Activated CD8-positive, alpha-beta memory T cell treated with anti-CD3 and anti-CD28 coated beads for 4 hours (primary cell): Measurements from ENCODE around the gene CEACAM19.
"Not testable (repeated sequence)": the region's sequence is repeated elsewhere in the genome, so short reads cannot be mapped to it uniquely, and the experiment has no call there.

ENCODE experiments used
- DNase-seq, 2 donors: peaks; one replicate each; pipeline ENCODE4 v3.0.0-alpha.2; 2020; ENCODE audit warnings: low read depth in 2 of 2

The CEACAM19 gene

DNA sequence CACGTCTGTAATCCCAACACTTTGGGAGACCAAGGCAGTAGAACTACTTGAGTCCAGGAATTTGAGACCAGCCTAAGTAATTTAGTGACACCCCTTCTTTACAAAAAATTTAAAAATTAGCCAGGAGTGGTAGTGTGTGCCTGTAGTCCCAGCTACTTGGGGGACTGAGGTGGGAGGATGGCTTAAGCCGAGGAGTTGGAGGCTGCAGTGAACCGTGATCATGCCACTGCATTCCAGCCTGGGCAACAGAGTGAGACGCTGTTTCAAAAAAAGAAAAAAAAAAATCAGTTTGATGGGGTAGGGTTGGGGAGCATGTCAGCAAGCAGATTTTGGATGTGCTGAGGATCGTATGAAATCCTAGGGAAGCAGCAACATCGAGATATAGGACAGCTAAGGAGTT lies 4.2 kb downstream of the CEACAM19 start:
- no peak for DNase-seq

DNA sequence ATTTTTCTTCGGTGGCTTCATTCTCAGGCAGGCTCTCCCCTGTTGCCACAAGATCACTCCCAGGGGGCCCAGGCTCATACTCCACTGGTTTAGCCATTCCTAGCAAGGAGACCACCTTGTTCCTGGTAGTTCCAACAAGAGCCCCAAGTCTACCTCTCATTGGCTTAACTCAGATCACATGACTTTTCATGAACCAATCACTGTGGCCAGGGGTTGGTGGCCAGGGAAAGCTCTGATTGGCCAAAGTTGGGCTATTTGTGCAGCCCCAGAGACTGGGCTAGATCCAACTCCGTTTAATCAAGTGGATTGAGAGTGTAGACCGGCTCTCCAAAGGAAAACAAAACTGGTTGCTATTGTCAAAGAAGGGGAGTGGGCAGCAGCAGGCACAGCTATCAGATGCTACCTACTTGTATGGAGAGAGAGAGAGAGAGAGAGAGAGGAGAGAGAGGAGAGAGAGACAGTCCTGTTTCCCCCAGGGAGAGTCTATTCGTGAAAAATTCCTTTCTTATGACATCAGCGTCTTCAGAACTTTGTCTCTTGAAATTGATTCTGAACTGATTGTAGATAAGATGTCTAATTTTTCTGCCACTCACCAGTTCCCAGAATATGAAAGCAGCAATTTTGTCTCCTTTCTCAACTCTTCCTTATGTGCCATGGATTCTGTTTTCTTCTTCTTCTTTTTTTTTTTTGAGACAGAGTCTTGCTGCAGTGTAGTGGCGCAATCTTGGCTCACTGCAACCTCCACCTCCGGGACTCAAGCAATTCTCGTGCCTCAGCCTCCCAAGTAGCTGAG lies 5.9 kb downstream of the CEACAM19 start:
- no peak for DNase-seq

DNA sequence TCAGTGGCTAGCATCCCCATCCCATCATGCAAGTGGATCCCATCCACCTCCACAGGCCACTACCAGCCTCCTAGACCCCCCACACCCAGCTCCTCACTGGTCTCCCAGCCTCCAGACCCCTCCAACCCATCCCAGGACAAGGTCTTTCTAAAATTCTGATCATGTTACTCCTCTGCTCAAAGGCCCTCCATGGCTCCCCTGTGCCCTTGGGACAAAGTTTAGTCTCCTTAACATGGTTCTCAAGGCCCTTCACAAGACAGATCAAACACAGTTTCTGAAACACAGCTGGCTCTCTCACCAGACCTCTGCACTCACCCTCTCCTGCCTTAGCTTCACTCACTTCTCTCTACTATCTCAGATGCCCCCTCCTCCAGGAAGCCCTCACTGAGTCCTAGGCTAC lies 9.3 kb downstream of the CEACAM19 start:
- no peak for DNase-seq

DNA sequence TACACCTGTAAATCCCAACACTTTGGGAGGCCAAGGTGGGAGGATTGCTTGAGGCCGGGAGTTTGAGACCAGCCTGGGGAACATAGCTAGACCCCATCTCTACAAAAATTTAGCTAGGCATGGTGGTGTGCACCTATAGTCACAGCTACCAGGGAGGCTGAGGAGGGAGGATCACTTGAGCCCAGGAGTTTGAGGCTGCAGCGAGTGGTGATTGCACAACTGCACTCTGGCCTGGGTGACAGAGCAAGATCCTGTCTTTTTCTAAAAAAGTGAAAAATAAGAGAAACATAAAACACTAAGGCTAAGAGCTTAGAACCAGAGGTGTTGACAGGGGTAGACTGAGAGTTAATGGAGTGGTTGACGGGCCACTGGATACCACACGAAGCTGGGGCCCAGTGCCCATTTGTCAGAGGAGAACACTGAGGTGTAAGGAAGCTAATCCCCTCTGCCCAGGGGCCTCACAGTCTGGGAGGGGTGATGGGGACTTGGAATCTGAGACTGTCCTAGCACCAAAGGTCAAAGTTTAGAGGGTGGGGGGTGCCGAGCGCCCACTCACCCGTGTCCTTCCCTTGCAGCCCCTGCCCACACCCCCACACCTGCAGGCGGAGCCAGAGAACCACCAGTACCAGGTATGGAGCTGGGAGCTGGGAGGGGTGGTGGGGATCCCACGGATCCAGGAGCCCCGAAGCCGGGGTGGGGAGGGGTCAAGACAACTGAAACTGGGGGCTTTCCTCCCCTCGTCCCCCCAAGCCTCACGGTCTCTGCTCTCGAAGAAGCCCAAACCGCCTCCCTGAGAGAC lies 10.9 kb downstream of the CEACAM19 start:
- no peak for DNase-seq

DNA sequence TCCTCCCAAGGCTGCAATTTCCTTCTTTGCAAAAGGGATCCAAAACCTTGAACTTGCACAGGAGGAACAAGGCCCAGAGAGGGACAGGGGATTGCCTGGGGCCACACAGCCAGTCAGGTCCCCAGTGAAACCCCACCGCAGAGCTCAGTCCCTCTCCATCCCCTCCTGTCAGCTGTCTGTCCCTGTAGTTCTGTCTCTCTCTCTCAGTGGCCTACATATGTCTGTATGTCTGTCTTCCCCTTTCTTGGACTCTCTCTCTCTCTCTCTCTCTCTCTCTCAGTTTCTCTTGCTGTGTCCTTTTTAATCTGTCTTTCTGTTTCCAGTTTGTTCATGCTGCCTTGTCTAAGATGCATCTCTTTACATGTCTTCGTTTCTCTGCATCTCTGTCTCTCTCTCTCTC lies 11.5 kb downstream of the CEACAM19 start:
- no peak for DNase-seq

DNA sequence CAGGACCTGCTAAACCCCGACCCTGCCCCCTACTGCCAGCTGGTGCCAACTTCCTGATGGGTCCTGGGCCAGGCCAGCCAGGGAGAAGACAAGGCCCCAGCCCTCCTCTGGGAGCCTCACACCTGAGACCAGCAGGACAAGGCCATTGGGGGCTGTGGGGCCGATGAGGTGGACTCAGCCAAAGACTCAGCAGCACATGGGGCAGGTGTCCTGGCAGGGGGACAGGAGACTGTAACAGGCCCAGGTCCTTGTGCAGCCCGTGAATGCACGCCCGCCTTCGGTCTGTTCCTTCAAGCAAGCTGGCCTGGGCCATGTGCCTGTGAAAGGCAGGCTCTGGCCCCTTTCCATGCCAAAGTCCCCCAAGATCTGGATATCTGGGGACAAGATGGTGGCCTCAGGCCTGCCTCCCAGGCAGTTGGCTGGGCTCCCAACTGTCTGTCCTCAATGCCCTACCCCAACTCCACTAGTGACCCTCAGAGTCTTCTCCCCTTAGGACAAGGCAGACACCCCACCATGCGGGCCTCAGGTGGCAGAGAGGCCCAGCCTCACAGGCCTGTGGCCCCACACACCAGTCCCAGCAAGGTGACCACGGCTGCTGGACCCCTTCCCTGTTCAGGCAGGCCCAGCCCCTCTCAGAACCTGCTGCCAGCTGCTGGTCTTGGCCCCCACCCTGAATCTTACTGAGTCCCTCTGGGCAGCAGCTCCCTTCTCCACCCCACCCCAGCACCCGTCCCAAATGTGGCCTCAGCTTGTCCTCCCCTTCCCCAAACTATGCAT lies 12.3 kb downstream of the CEACAM19 start:
- DNase-seq: no peak

DNA sequence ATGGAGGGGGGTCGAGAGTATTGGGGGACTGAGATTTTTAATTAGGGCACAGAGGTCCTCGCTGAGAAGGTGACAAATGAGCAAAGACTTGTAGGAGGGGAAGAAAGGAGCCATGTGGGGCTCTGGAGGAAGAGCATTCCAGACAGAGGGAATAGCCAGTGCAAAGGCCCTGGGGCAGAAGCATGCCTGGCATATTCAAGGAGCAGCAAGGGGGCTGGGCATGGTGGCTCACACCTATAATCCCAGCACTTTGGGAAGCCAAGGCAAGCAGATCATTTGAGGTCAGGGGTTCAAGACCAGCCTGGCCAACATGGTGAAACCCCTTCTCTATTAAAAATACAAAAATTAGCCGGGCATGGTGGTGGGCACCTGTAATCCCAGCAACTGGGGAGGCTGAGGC lies 13.1 kb downstream of the CEACAM19 start:
- DNase-seq: not testable (repeated sequence)

DNA sequence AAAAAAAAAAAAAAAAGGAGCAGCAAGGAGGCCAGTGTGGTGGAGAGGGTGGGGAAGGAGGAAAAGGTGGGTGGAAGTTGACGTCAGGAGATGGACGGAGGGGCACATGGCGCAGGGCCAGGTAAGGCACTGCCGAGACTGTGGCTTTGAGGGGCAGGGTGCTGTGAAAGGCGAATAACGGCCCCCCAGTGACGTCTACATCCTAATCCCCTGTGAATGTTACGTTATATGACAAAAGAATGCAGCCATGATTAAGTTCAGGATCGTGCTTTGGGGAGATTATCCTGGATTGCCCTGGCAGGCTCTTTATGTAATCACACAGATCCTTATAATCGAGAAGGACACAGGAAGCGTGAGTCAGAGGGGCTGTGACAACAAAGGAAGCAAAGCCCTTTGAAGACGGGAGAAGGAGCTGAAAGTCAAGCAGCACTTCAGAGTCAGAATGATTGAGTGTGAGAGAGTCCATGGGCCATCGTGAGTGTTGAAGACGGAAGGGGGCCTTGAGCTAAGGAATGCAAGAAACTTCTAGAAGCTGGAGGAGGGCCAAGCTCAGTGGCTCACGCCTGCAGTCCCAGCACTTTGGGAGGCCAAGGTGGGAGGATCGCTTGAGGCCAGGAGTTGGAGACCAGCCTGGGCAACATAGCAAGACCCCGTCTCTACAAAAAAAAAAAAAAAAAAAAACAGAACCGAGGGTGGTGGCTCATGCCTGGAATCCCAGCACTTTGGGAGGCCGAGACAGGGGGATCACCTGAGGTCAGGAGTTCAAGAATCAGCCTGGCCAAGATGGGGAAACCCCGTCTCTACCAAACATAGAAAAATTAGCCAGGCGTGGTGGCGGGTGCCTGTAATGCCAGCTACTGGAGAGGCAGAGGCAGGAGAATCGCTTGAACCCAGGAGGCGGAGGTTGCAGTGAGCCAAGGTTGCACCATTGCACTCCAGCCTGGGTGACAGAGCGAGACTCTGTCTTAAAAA lies 13.9 kb downstream of the CEACAM19 start:
- no peak for DNase-seq

DNA sequence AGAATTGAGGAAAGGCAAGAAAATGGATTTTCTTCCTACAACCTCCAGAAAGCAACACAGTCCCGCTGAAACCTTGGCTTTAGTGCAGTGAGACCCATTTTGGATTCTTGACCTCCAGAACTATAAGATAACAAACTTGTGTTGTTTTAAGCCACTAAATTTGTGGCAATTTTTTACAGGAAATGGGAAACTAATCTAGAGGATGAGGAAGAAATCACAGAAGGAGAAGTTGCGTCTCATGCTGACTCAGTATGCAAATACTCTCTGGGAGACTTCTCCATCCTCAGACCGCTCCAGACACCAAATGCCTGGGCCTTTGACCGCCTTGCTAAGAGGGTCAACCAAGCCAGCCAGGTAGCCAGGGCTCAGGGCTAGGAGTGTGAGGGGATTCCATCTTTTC lies 14.6 kb downstream of the CEACAM19 start:
- no peak for DNase-seq

DNA sequence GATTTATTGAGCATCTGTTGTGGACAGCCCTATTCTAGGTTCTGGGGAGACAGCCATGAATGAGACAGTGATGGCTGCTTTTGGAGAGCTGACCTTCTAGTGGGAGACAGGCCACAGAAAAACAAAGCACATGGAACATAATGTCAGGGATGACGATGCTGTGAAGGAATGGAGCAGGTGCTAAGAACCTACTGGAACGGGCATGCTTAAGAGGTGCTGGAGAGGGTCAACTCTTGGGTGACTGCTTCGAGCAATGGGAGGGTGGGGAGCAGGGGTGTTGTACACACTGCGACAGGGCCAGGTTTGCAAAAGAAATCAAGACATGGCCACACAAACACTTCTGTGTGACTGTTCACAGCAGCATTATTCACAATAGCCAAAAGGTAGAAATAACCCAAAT lies 15.6 kb downstream of the CEACAM19 start:
- DNase-seq: no peak

DNA sequence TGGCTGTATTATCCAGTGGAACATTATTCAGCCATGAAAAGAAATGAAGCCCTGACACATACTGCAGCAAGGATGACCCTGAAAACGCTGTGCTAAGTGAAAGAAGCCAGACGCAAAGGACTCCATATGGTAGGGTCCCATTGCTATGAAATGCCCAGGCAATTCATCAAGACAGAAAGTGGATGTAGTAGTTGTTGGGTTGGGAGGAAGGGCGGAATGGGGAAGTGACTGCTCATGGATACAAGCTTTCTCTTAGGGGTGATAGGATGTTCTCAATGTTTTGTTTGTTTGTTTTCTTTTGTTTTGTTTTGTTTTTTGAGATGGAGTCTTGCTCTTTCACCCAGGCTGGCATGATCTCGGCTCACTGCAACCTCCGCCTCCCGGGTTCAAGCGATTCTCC lies 16.6 kb downstream of the CEACAM19 start:
- DNase-seq: no peak

DNA sequence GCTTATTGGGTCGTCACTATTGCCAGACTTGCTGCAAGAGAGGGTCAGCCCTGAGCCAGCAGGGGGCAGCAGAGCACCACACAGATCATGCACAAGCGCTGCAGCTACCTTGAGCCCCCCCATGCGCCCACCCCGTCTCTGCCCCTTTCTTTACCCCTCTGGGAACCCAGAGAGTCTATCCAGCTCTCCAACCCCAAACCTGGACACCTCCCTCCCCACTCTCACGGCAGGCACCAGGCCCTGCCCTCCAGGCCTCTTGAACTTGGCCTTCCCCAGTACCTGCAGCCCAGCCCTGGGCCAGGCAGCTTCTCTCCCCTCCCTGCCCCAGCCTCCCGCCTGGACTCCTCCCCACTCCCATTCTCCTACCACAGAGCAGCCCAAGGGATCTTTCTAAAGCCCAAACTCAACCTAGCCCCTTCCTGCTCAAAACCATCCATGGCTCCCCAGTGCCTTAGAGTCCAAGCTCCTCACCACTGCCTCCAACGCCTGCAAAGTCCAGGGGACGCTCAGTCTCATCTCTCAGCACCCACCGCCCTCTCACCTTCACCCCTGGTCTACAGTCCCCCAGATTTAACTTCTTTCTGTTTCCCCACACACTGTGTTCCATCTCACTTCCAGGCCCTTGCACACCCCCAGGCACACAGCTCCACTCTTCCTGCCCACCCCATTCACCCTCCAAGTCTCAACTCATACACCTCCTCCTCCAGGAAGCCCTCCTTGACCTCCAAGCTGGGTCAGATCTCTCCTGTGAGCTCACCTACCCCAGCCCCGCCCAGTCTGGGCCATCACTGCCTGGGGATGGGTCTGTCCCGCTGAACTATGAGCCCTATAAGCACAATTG lies 18.2 kb downstream of the CEACAM19 start:
- DNase-seq: peak; percentile 56 to 62

DNA sequence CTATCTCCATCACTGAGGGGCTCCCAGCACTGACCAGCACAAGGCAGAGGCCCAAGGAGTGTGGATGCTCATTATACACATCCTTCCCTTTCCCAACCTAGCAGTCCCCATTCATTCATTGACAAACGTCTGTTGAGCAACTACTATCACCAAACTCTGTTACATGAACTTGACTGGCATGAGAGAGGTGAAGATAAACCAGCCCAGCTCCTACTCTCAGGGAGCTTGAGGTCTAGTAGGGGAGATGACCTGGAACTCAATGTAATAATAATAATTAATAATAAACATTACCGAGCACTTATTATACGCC lies 18.8 kb downstream of the CEACAM19 start:
- DNase-seq: no peak

DNA sequence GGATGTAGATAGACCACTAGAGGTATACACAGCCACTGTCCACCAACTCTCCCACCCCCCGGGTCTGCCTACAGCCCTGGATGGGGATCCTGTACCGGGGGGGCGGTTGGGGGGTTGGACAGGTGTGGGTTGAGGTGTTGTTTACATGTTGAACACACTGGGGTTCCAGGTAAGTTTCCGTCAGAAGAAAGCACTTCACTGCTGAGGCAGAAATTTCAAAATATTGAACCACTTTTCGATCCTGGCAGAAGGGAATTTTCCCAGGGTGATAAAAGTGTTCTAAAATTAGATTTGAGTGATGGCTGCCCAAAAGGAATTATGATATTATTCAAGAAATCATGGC lies 21.1 kb downstream of the CEACAM19 start:
- DNase-seq: no peak

DNA sequence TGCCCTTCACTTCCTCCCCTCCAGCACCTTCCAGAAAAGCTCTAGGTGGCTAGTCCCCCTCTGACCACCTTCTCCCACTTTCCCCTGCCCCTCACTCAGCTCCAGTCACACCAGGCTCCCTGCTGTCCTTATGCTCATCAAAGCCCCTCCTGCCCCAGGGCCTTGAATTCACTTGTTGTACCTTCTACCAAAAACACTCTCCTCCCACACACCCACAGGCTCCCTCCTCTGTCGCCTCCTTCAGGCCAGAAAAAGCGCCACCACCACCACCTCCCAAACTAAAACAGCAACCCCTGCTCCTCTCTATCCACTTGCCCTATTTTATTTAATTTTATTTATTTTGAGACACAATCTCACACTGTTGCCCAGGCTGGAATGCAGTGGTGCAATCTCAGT lies 22.9 kb downstream of the CEACAM19 start:
- no peak for DNase-seq

DNA sequence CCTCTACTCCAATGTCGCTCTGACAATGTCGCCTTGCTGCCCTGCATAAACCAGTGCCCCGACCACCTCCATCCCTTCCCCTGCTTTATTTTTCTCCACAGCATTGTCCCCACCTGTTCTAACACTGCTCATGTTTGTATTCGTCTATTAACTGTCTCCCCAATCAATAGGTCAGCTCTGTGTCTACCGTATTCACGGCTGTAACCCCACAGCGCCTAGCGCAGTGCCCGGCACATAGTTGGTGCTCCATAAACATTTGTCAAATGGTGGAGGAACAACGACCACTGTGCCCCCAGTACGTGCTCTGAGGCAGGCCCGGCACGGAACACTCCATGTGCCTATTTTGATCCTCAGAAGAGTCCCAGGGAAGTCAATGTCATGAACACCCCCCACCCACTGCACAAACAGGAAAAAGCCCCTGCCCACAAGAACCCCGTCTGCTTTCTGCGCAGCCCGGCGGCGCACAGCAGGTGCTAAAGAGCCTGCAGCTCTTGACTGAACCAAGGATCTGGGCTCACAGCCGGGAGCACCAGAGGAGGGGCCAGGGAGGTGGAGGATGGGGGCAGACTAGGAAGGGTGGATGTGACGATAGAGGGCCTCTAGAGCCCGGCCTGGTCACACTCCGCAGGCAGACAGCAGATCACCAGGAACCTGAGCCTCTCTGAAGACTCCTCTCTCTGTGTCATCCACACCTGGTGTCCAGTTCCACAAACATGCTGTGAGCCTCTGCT lies 25.8 kb downstream of the CEACAM19 start:
- DNase-seq: no peak

DNA sequence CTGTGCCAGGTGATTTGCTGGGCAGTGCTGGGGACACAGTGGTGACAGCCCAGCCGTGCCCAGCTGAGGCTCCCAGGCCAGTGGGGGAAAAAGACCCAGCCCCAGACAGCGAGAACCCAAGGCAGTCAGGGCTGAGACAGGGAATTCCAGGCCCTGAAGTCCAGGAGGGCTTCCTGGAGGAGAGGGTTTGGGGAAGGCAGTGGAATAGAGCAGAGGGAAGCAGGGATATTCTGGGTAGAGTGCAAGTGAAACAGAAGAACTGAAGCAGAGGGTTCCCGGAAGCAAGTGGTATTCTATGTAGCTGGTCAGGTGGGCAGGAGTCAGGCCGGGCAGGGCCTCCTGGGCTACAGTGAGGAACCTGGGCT lies 26.4 kb downstream of the CEACAM19 start:
- DNase-seq: no peak

DNA sequence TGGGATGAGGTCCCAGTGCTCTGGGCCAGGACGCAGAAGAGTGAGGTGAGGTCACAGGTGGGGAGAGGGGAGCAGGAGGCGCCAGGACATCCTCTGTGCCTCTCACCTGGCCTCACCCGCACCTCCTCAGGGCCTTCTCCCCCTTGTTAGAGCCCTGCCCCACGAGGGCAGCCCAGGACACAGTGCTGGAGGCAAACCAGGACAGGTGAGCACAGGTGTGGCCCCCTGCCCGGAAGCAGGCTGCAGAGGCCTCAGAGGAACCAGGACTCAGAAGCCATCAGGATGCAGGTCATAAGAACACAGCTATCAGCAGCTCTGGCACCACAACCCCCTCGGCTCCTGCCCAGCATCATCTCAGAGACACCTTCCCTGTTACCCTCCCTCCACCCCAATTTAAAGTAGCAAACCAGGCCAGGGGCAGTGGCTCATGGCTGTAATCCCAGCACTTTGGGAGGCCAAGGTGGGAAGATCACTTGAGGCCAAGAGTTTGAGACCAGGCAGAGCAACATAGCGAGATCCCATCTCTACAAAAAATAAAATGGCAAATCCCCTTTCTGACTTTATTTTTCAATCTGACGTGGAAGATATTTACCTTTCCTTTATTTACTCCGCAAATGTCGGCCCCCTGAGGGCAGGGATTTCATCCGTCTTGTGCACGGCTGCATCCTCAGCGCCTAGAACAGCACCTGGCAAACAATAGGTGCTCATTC lies 27.4 kb downstream of the CEACAM19 start, which contains the start of gene CEACAM16:
Gene CEACAM16 (plus strand): TSS at position 660 of the 710 bp plus-strand sequence. CDS start 2,306 bp downstream, outside the sequence.
- no peak for DNase-seq

DNA sequence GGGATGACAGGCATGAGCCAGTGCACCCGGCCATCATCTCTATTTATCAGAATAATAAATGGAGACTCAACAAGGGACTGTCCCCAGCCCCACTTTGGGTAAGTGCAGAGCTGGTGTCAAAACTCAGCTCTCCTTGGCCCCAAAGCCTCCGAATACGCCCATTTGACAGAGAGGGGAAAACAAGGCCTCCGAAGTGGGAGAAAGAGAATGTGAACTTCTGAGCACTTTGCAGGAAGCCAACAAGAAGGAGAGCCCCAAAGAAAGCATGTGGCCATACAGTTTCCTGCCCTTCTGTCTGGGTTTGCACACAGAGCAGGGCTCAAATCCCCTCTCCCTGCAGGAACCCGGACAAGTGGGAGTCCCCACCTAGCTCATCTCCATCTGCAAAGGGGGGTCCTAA lies 29.3 kb downstream of the CEACAM19 start:
- DNase-seq: no peak
